ENCODE results near the gene SIRPB1. TPM values are rescaled to one million over a fixed set of nuclear protein-coding genes. Genes with fewer than 3 reads are reported as not detected.
"Not testable (repeated sequence)": the region's sequence is repeated elsewhere in the genome, so short reads cannot be mapped to it uniquely, and the experiment has no call there.

SIRPB1 gene
- total RNA-seq, 4 donors from 2014 or later: under 0.01 to 4.0 (median 3.1) TPM

GRCh38 chr20:1618954-1619540 lies 762 bp downstream of the SIRPB1 start:
- H3K27ac ChIP-seq (replicated peaks in 1 of 4): no peak overlapping the region
- DNase-seq (ENCODE audit: extremely low spot score): peak; percentile 80
- TF ChIP-seq POLR2AphosphoS5 (IDR thresholded peaks at IDR 0.05) (no peak), POLR2A (IDR thresholded peaks at IDR 0.05; ENCODE audit: low read depth) (no peak), EP300 (IDR thresholded peaks at IDR 0.05) (no peak)
- TF ChIP-seq, protein P1, sequence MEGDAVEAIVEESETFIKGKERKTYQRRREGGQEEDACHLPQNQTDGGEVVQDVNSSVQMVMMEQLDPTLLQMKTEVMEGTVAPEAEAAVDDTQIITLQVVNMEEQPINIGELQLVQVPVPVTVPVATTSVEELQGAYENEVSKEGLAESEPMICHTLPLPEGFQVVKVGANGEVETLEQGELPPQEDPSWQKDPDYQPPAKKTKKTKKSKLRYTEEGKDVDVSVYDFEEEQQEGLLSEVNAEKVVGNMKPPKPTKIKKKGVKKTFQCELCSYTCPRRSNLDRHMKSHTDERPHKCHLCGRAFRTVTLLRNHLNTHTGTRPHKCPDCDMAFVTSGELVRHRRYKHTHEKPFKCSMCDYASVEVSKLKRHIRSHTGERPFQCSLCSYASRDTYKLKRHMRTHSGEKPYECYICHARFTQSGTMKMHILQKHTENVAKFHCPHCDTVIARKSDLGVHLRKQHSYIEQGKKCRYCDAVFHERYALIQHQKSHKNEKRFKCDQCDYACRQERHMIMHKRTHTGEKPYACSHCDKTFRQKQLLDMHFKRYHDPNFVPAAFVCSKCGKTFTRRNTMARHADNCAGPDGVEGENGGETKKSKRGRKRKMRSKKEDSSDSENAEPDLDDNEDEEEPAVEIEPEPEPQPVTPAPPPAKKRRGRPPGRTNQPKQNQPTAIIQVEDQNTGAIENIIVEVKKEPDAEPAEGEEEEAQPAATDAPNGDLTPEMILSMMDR (IDR thresholded peaks at IDR 0.05): no peak
- H3K27me3 ChIP-seq: no peaks in the 10 kb centered on the region
- H3K36me3 ChIP-seq: no peaks in the 10 kb centered on the region
- H3K4me3 ChIP-seq: no peak overlapping the region
- H3K9me3 ChIP-seq: peaks cover 0 to 14% (median 5%) of the 10 kb centered on the region in 4 donors
- no peaks in the 10 kb centered on the region for H3K4me1 ChIP-seq
- intact Hi-C loops (cut with DNase I): no loop called here

GRCh38 chr20:1618479-1618878 lies 1.3 kb downstream of the SIRPB1 start:
- Histone ChIP-seq H3K27ac (replicated peaks in 1 of 4) (no peak overlapping the region), H3K4me1 (no peaks in the 10 kb centered on the region), H3K9me3 (peaks cover 0 to 14% (median 5%) of the 10 kb centered on the region in 4 donors), H3K4me3 (no peak overlapping the region), H3K27me3 (no peaks in the 10 kb centered on the region), H3K36me3 (no peaks in the 10 kb centered on the region)
- TF ChIP-seq POLR2A (IDR thresholded peaks at IDR 0.05; ENCODE audit: low read depth) (no peak), EP300 (IDR thresholded peaks at IDR 0.05) (no peak), POLR2AphosphoS5 (IDR thresholded peaks at IDR 0.05) (no peak)
- TF ChIP-seq, protein P1 (IDR thresholded peaks at IDR 0.05): no peak
- intact Hi-C loops (cut with DNase I): no loop called here
- DNase-seq (ENCODE audit: extremely low spot score): no peak

GRCh38 chr20:1616858-1617434 lies 2.9 kb downstream of the SIRPB1 start:
- no peaks in the 10 kb centered on the region for H3K4me1 ChIP-seq

GRCh38 chr20:1610404-1610803 lies 9.4 kb downstream of the SIRPB1 start:
- H3K4me3 ChIP-seq; H3K36me3 ChIP-seq; H3K27ac ChIP-seq (replicated peaks in 1 of 4); H3K27me3 ChIP-seq; intact Hi-C loops (cut with DNase I); H3K4me1 ChIP-seq; H3K9me3 ChIP-seq; DNase-seq (ENCODE audit: extremely low spot score): not testable (repeated sequence)
- WGBS: no CpG with 5 or more reads among the region's 5 CpGs

More at GRCh38 chr20:1616858-1617434, 2.9 kb downstream of the SIRPB1 start:
- H3K27me3 ChIP-seq: no peaks in the 10 kb centered on the region
- DNase-seq (ENCODE audit: extremely low spot score): no peak
- no peaks in the 10 kb centered on the region for H3K36me3 ChIP-seq
- TF ChIP-seq, protein P1 (IDR thresholded peaks at IDR 0.05): no peak
- no peak for TF ChIP-seq POLR2AphosphoS5 (IDR thresholded peaks at IDR 0.05)
- TF ChIP-seq EP300 (IDR thresholded peaks at IDR 0.05): no peak
- TF ChIP-seq POLR2A (IDR thresholded peaks at IDR 0.05; ENCODE audit: low read depth): no peak
- peaks cover 0 to 14% (median 5%) of the 10 kb centered on the region in 4 donors for H3K9me3 ChIP-seq
- no peak overlapping the region for H3K4me3 ChIP-seq
- no peak overlapping the region for H3K27ac ChIP-seq (replicated peaks in 1 of 4)
- intact Hi-C loops (cut with DNase I): loop anchor here (2.0 kb wide), 1 partner anchor 38 kb away; no protein-coding TSS in a partner anchor

DNA sequence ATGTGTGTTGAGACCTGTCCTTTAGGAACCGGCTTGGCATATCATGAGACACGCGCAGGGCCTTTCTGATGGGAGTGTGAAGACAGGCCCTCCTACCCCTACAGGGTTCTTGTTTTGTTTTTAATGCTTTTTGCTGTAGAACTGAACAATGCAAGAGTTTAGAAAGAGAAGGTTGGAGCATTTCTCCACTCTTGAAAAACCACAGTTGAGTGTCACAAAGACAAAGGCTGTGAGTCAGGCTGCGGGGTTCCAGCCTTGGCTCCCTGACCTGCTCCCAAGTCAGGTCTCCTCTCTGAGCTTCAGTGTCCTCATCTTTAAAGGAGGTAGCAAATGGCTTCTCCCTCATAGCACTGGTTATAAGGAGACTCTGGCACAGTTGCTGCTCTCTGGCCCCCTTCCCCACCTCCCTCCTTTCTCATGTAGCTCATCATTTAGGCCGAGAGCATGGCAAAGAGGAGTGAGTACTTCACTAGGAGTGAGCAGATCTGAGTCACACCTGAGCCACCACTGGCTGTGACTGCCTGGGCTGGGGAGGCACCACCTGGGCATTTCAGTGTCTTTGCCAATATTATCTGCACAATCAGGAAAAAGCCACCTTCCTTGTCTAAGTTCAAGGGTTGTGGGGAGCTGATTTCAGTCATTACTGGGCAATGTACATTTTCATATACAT lies 11.0 kb downstream of the SIRPB1 start:
- intact Hi-C loops (cut with DNase I); H3K4me1 ChIP-seq; H3K36me3 ChIP-seq; H3K4me3 ChIP-seq; DNase-seq (ENCODE audit: extremely low spot score); H3K27ac ChIP-seq (replicated peaks in 1 of 4); H3K9me3 ChIP-seq; H3K27me3 ChIP-seq: not testable (repeated sequence)
- WGBS: no CpG with 5 or more reads among the region's 5 CpGs

Measured in esophagus muscularis mucosa (tissue), 4 donors.